Measurements from ENCODE around the gene FSTL4.

FSTL4 gene

DNA sequence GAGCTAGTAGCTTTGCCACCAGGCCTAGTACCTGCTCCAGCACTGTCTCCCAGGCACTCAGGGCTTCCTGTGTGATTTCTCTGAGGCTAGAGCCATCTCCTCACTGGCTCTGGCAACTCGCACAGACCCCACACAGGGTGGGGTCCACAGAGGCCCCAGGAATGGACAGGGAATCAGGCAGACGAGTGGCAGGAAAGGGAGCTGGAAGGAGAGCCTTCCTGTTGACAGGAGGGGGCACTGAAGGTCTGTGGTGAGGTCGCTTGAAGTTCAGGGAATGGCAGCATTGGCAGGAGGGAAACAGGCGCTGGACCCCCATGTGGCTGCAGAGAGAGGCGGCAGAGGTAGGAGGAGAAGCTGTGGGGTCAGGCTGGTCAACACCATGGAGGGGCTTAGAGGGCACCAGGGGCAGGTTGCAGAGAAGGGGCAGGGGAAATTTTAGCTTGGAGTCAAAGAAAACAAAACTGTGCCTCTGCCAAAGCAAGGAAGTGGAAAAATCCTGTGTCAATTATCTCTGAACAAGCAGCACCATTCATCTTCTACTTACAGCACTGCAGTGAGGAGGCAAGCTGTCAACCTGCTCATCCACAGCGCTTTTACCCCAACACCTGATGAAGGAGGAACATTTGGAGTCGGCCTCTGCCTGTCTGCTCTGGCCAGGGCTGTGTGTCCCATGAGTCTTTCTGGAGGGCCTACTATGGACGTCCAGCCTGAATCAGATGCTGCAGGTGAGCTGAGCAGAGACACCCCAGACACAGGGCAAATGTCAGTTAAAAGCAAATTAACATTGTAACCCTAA is 270.2 kb downstream of the FSTL4 start:
- Histone ChIP-seq H2AFZ (ENCODE audit: low read depth, low read length) (no peak overlapping the region), H3K4me2 (ENCODE audit: insufficient read depth, low read length) (no peak overlapping the region), H3K4me3 (ENCODE audit: low read depth in 1 of 2, low read length in 2 of 2) (no peak overlapping the region), H3K27me3 (ENCODE audit: insufficient read depth, low read length, poor library complexity) (no peaks in the 10 kb centered on the region), H3K27ac (ENCODE audit: low read length) (no peak overlapping the region), H3K79me2 (ENCODE audit: insufficient read depth, low read length) (no peaks in the 10 kb centered on the region), H3K9ac (ENCODE audit: low read depth, low read length) (no peak overlapping the region), H3K4me1 (ENCODE audit: insufficient read depth, low read length) (no peaks in the 10 kb centered on the region), H3K36me3 (ENCODE audit: insufficient read depth, low read length) (no peaks in the 10 kb centered on the region), H3K9me3 (ENCODE audit: insufficient read depth, low read length, severe bottlenecking) (no peaks in the 10 kb centered on the region), H4K20me1 (ENCODE audit: insufficient read depth, low read length) (no peaks in the 10 kb centered on the region)
- TF ChIP-seq EZH2 (IDR thresholded peaks at IDR 0.05; ENCODE audit: borderline replicate concordance, low read depth, low read length, severe bottlenecking), result no peak
- TF ChIP-seq, protein P1, sequence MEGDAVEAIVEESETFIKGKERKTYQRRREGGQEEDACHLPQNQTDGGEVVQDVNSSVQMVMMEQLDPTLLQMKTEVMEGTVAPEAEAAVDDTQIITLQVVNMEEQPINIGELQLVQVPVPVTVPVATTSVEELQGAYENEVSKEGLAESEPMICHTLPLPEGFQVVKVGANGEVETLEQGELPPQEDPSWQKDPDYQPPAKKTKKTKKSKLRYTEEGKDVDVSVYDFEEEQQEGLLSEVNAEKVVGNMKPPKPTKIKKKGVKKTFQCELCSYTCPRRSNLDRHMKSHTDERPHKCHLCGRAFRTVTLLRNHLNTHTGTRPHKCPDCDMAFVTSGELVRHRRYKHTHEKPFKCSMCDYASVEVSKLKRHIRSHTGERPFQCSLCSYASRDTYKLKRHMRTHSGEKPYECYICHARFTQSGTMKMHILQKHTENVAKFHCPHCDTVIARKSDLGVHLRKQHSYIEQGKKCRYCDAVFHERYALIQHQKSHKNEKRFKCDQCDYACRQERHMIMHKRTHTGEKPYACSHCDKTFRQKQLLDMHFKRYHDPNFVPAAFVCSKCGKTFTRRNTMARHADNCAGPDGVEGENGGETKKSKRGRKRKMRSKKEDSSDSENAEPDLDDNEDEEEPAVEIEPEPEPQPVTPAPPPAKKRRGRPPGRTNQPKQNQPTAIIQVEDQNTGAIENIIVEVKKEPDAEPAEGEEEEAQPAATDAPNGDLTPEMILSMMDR (IDR thresholded peaks at IDR 0.05; ENCODE audit: borderline replicate concordance, extremely low read depth, low read length, poor library complexity, severe bottlenecking), result peak; percentile 9
- ATAC-seq (ENCODE audit: insufficient read depth, low read depth) (peak; percentile 14; the same call in 1 of the 3 replicates), DNase-seq (no peak)

DNA sequence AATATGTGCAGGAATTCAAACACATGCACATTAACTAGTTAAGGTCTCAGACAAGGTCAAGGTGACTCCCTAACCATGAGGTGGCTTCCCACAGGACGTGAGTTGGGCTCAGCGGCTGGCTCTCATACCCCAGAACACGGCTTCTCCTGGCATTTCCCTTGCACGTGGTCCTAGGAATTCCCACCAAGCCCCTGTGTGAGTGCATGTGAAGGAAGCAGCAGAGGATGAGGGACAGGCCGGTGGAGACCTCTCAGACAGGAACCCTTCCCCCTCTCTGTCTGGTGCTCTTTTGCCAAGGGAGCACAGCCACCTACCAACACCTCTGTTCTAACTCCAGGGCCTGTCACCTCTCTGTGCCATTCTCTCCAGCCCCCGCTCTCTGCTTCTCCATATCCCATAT is 271.0 kb downstream of the FSTL4 start:
- no peaks in the 10 kb centered on the region for H3K9me3 ChIP-seq (ENCODE audit: insufficient read depth, low read length, severe bottlenecking)
- DNase-seq (no peak), ATAC-seq (ENCODE audit: insufficient read depth, low read depth) (no peak)
- no peak overlapping the region for H3K4me2 ChIP-seq (ENCODE audit: insufficient read depth, low read length)
- no peaks in the 10 kb centered on the region for H3K27me3 ChIP-seq (ENCODE audit: insufficient read depth, low read length, poor library complexity)
- H4K20me1 ChIP-seq (ENCODE audit: insufficient read depth, low read length), result no peaks in the 10 kb centered on the region
- H3K4me1 ChIP-seq (ENCODE audit: insufficient read depth, low read length), result no peaks in the 10 kb centered on the region
- H2AFZ ChIP-seq (ENCODE audit: low read depth, low read length), result no peak overlapping the region
- no peak overlapping the region for H3K4me3 ChIP-seq (ENCODE audit: low read depth in 1 of 2, low read length in 2 of 2)
- no peak for TF ChIP-seq EZH2 (IDR thresholded peaks at IDR 0.05; ENCODE audit: borderline replicate concordance, low read depth, low read length, severe bottlenecking)
- TF ChIP-seq, protein P1 (IDR thresholded peaks at IDR 0.05; ENCODE audit: borderline replicate concordance, extremely low read depth, low read length, poor library complexity, severe bottlenecking), result no peak
- no peak overlapping the region for H3K27ac ChIP-seq (ENCODE audit: low read length)
- no peak overlapping the region for H3K9ac ChIP-seq (ENCODE audit: low read depth, low read length)
- no peaks in the 10 kb centered on the region for H3K79me2 ChIP-seq (ENCODE audit: insufficient read depth, low read length)
- no peaks in the 10 kb centered on the region for H3K36me3 ChIP-seq (ENCODE audit: insufficient read depth, low read length)

DNA sequence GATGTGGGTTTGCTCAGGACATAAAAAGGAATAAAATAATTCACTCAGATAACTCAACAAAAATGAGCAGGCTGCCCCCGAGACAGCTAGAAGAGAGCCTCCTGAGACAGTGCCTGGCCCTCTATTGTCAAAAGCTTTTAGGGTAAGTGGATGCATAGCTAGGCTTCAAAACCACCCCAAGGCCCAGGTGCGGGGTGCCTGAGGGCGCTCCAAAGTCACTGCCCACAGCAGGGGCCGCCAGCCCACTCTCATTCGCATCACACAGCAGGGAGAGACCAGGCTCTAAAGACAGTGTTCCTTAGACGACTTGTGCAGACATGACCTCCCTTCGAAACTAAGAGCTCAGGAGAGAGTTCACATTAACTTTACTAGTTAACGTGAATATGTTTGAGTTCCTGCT is 271.5 kb downstream of the FSTL4 start:
- Histone ChIP-seq H3K9ac (ENCODE audit: low read depth, low read length) (no peak overlapping the region), H2AFZ (ENCODE audit: low read depth, low read length) (no peak overlapping the region), H3K4me3 (ENCODE audit: low read depth in 1 of 2, low read length in 2 of 2) (no peak overlapping the region), H3K4me2 (ENCODE audit: insufficient read depth, low read length) (no peak overlapping the region), H3K27ac (ENCODE audit: low read length) (no peak overlapping the region), H3K79me2 (ENCODE audit: insufficient read depth, low read length) (no peaks in the 10 kb centered on the region), H3K9me3 (ENCODE audit: insufficient read depth, low read length, severe bottlenecking) (no peaks in the 10 kb centered on the region), H3K27me3 (ENCODE audit: insufficient read depth, low read length, poor library complexity) (no peaks in the 10 kb centered on the region), H3K36me3 (ENCODE audit: insufficient read depth, low read length) (no peaks in the 10 kb centered on the region), H4K20me1 (ENCODE audit: insufficient read depth, low read length) (no peaks in the 10 kb centered on the region), H3K4me1 (ENCODE audit: insufficient read depth, low read length) (no peaks in the 10 kb centered on the region)
- DNase-seq (no peak), ATAC-seq (ENCODE audit: insufficient read depth, low read depth) (no peak)
- TF ChIP-seq, protein P1 (IDR thresholded peaks at IDR 0.05; ENCODE audit: borderline replicate concordance, extremely low read depth, low read length, poor library complexity, severe bottlenecking), result no peak
- no peak for TF ChIP-seq EZH2 (IDR thresholded peaks at IDR 0.05; ENCODE audit: borderline replicate concordance, low read depth, low read length, severe bottlenecking)
